ENCODE data around the gene METTL4.

METTL4 gene

GRCh38 chr18:2571200-2572170, at the start of gene METTL4, which contains the start of gene NDC80:
TSS of gene METTL4 (minus strand) at chr18:2571505. CDS start at chr18:2567216, 4,289 bp downstream.
TSS of gene NDC80 (plus strand) at chr18:2571557. CDS start at chr18:2572986, 1,429 bp downstream.
- peak; percentile 91 for DNase-seq (ENCODE audit: low spot score)

GRCh38 chr18:2618009-2618408, 46.7 kb upstream of the METTL4 start:
- no peak for DNase-seq (ENCODE audit: low spot score)

GRCh38 chr18:2617401-2617998, 46.2 kb upstream of the METTL4 start:
- DNase-seq (ENCODE audit: low spot score), result no peak

GRCh38 chr18:2612996-2613395, 41.7 kb upstream of the METTL4 start:
- DNase-seq (ENCODE audit: low spot score), result no peak

- DNase-seq (ENCODE audit: low spot score), result no peak
These were observed 39.2 kb upstream of the METTL4 start for GRCh38 chr18:2610549-2610948.

- no peak for DNase-seq (ENCODE audit: low spot score)
These were observed 38.3 kb upstream of the METTL4 start for GRCh38 chr18:2609604-2610003.

GRCh38 chr18:2606335-2606734, 35.0 kb upstream of the METTL4 start:
- no peak for DNase-seq (ENCODE audit: low spot score)

GRCh38 chr18:2602844-2603243, 31.5 kb upstream of the METTL4 start:
- DNase-seq (ENCODE audit: low spot score), result no peak

GRCh38 chr18:2597639-2598038, 26.3 kb upstream of the METTL4 start:
- DNase-seq (ENCODE audit: low spot score), result no peak

- no peak for DNase-seq (ENCODE audit: low spot score)
These were observed 19.0 kb upstream of the METTL4 start for GRCh38 chr18:2590303-2590702.

GRCh38 chr18:2589345-2590068, 18.2 kb upstream of the METTL4 start:
- DNase-seq (ENCODE audit: low spot score), result no peak

GRCh38 chr18:2588666-2589344, 17.5 kb upstream of the METTL4 start:
- no peak for DNase-seq (ENCODE audit: low spot score)

GRCh38 chr18:2587788-2588187, 16.5 kb upstream of the METTL4 start:
- DNase-seq (ENCODE audit: low spot score), result no peak

GRCh38 chr18:2573408-2573807, 2.1 kb upstream of the METTL4 start:
- DNase-seq (ENCODE audit: low spot score), result no peak

GRCh38 chr18:2572892-2573291, 1.6 kb upstream of the METTL4 start:
- DNase-seq (ENCODE audit: low spot score), result no peak

GRCh38 chr18:2572171-2572569, 865 bp upstream of the METTL4 start:
- DNase-seq (ENCODE audit: low spot score), result peak; percentile 32

- DNase-seq (ENCODE audit: low spot score), result no peak
These were observed 519 bp downstream of the METTL4 start for GRCh38 chr18:2570772-2571199.

- peak; percentile 45 for DNase-seq (ENCODE audit: low spot score)
These were observed 1.7 kb downstream of the METTL4 start for GRCh38 chr18:2569338-2570207.

- DNase-seq (ENCODE audit: low spot score), result no peak
These were observed 2.7 kb downstream of the METTL4 start for GRCh38 chr18:2568605-2569004.

GRCh38 chr18:2568129-2568528, 3.2 kb downstream of the METTL4 start:
- DNase-seq (ENCODE audit: low spot score), result no peak

GRCh38 chr18:2564373-2564772, 6.9 kb downstream of the METTL4 start:
- DNase-seq (ENCODE audit: low spot score), result no peak
